ENCODE results near the gene SALL4.
"Not testable (repeated sequence)": the region's sequence is repeated elsewhere in the genome, so short reads cannot be mapped to it uniquely, and the experiment has no call there.

The SALL4 gene

GRCh38 chr20:51756653-51757052, 45.7 kb downstream of the SALL4 start:
- H3K27ac ChIP-seq (ENCODE audit: extremely low read depth, low read depth, low read length) = no peak overlapping the region
- CTCF ChIA-PET = no interaction called here
- no peaks in the 10 kb centered on the region for H3K9me3 ChIP-seq (ENCODE audit: control insufficient read depth, insufficient read depth, low read depth, low read length)
- H3K4me3 ChIP-seq (ENCODE audit: low read depth, low read length) = no peak overlapping the region
- TF ChIP-seq ZNF513 (tag by site-specific recombination; IDR thresholded peaks at IDR 0.05) = no peak
- no peak for TF ChIP-seq ZNF544 (tag by site-specific recombination; IDR thresholded peaks at IDR 0.05)
- TF ChIP-seq ZNF202 (tag by site-specific recombination; IDR thresholded peaks at IDR 0.05; ENCODE audit: borderline replicate concordance) = no peak
- no peak for TF ChIP-seq ZNF146 (tag by site-specific recombination; IDR thresholded peaks at IDR 0.05)
- TF ChIP-seq ZNF394 (tag by site-specific recombination; IDR thresholded peaks at IDR 0.05; ENCODE audit: borderline replicate concordance) = no peak
- no peak for TF ChIP-seq ZFP69B (tag by site-specific recombination; IDR thresholded peaks at IDR 0.05)
- TF ChIP-seq ZNF514 (tag by site-specific recombination; IDR thresholded peaks at IDR 0.05) = no peak
- no peak for TF ChIP-seq ZNF830 (tag by site-specific recombination; IDR thresholded peaks at IDR 0.05; ENCODE audit: low read depth)
- no peak for TF ChIP-seq TCF7L2 (IDR thresholded peaks at IDR 0.05; ENCODE audit: borderline replicate concordance, low read depth, low read length)
- TF ChIP-seq ZSCAN30 (tag by site-specific recombination; IDR thresholded peaks at IDR 0.05) = no peak
- TF ChIP-seq REST (tag by site-specific recombination; IDR thresholded peaks at IDR 0.05) = no peak
- TF ChIP-seq HOXC10 (CRISPR knock-in tag; IDR thresholded peaks at IDR 0.05) = no peak
- TF ChIP-seq ZNF624 (tag by site-specific recombination; IDR thresholded peaks at IDR 0.05) = no peak
- no peak for TF ChIP-seq ZNF354C (tag by site-specific recombination; IDR thresholded peaks at IDR 0.05; ENCODE audit: borderline replicate concordance, low read depth)
- no peak for TF ChIP-seq ATF2 (tag by site-specific recombination; IDR thresholded peaks at IDR 0.05; ENCODE audit: low read depth)
- no peak for TF ChIP-seq ZSCAN4 (tag by site-specific recombination; IDR thresholded peaks at IDR 0.05)
- POLR2A ChIA-PET = no interaction called here
- H3K4me1 ChIP-seq (ENCODE audit: control insufficient read depth, insufficient read depth, low read length) = peaks cover 8% of the 10 kb centered on the region
- H3K36me3 ChIP-seq (ENCODE audit: control insufficient read depth in 2 of 2, insufficient read depth in 1 of 2, low read length in 2 of 2) = no peaks in the 10 kb centered on the region; a peak in 1 of 3 replicates

GRCh38 chr20:51753220-51753619, 49.1 kb downstream of the SALL4 start:
- H3K4me1 ChIP-seq (ENCODE audit: control insufficient read depth, insufficient read depth, low read length) = peaks cover 12% of the 10 kb centered on the region
- H3K4me3 ChIP-seq (ENCODE audit: low read depth, low read length); H3K36me3 ChIP-seq (ENCODE audit: control insufficient read depth in 2 of 2, insufficient read depth in 1 of 2, low read length in 2 of 2); H3K27ac ChIP-seq (ENCODE audit: extremely low read depth, low read depth, low read length); H3K9me3 ChIP-seq (ENCODE audit: control insufficient read depth, insufficient read depth, low read depth, low read length); POLR2A ChIA-PET: not testable (repeated sequence)
- CTCF ChIA-PET = interaction anchor here (0.6 kb wide), 1 partner anchor 30 kb away, joined by 3 read pairs; no protein-coding TSS in a partner anchor

Measured in HEK293 (cell line).